SK-N-MC (cell line): Measurements from ENCODE around the gene HNRNPAB.
"Not testable (repeated sequence)": the region's sequence is repeated elsewhere in the genome, so short reads cannot be mapped to it uniquely, and the experiment has no call there.

ENCODE experiments used
- DNase-seq: peaks from one replicate; pipeline ENCODE4 v3.0.0-alpha.2; 2011; ENCODE audit warnings: low read depth, low spot score
- H3K27ac ChIP-seq: fragments of 200-600 bp; sonication (generic); 2 replicates; pipeline ENCODE4 v1.5.1; 2016; ENCODE audit warnings: mixed run types
- H3K36me3 ChIP-seq: fragments of 200-600 bp; sonication (generic); 2 replicates; pipeline ENCODE4 v1.6.1; 2017; ENCODE audit warnings: antibody characterized with exemption, low read length, mixed read lengths; ENCODE audit not compliant: insufficient read depth
- H3K4me3 ChIP-seq: fragments of 200-600 bp; sonication (generic); 2 replicates; pipeline ENCODE4 v1.5.1; 2016
- H3K9ac ChIP-seq: fragments of 200-600 bp; sonication (generic); 2 replicates; pipeline ENCODE4 v1.8.0; 2017; ENCODE audit warnings: mixed run types, mixed read lengths; ENCODE audit not compliant: insufficient read length
- H3K9me3 ChIP-seq: fragments of 200-600 bp; sonication (generic); 2 replicates; pipeline ENCODE4 v1.6.1; 2017; ENCODE audit warnings: low read depth, mild to moderate bottlenecking, antibody characterized with exemption, low read length, moderate library complexity, mixed read lengths
- EZH2 ChIP-seq: fragments of 200-600 bp; sonication (generic); IDR thresholded peaks from one replicate; pipeline ENCODE4 v1.6.1; 2017; ENCODE audit warnings: antibody characterized with exemption
- FOXP2 ChIP-seq: optimal IDR thresholded peaks from 2 replicates; pipeline ENCODE3; 2011; ENCODE audit warnings: mild to moderate bottlenecking, moderate library complexity; ENCODE audit not compliant: insufficient read depth; ENCODE audit errors: extremely low read length, control extremely low read depth
- POLR2AphosphoS5 ChIP-seq: IDR thresholded peaks from 2 replicates; pipeline ENCODE4 v1.6.1; 2012; ENCODE audit warnings: mild to moderate bottlenecking, low read depth, low read length, borderline replicate concordance

HNRNPAB gene

DNA sequence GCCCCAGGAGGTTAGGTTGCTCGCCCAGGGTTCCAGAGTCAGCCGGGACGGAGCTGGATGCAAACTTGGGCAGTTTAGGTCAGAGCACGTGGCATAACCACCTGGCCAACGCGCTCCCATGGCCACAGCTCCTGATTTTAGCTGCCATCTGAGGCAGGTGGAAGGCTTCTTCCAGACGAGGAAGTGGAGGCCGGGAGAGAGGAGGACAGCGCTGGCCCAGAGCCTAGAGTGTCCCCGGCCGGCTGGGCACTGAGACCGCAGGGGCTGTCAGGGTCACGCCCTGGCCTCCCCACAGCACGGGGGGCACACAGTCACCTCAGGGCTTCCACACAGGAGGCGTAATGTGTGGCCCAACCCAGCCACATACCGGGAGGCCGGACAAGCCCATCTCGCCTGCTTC, 44.4 kb downstream of the HNRNPAB start:
- no peak overlapping the region for H3K9ac ChIP-seq
- TF ChIP-seq EZH2 (no peak), FOXP2 (no peak), POLR2AphosphoS5 (no peak)
- no peaks in the 10 kb centered on the region for H3K9me3 ChIP-seq
- H3K4me3 ChIP-seq: no peak overlapping the region
- H3K27ac ChIP-seq: no peak overlapping the region
- no peak for DNase-seq
- no peaks in the 10 kb centered on the region for H3K36me3 ChIP-seq

- Histone ChIP-seq H3K27ac (no peak overlapping the region), H3K4me3 (no peak overlapping the region), H3K9ac (no peak overlapping the region), H3K36me3 (no peaks in the 10 kb centered on the region), H3K9me3 (no peaks in the 10 kb centered on the region)
- DNase-seq: no peak
- TF ChIP-seq FOXP2 (no peak), EZH2 (no peak), POLR2AphosphoS5 (no peak)
These were observed 45.1 kb downstream of the HNRNPAB start for GRCh38 chr5:178249191-178249989.

DNA sequence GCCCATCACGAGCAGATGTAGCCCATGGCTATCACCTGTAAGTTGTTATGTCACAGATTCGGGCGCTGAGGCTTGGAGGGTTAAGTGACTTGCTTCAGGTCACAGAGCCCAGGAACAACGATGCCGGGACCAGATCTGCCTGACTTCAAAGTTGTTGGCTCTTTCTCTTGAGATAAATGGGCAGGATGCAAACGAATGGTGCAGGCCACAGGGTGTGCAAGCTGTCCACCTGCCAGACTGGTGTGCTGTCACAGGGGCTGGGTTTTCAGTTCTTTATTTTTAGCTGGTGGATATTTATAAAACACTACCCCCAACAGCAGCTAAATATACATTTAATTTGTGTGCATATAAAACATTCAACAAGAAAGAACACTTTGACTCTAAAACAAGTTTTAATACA, 45.9 kb downstream of the HNRNPAB start:
- H3K4me3 ChIP-seq: no peak overlapping the region
- no peak overlapping the region for H3K27ac ChIP-seq
- no peaks in the 10 kb centered on the region for H3K36me3 ChIP-seq
- H3K9ac ChIP-seq: no peak overlapping the region
- no peaks in the 10 kb centered on the region for H3K9me3 ChIP-seq
- TF ChIP-seq POLR2AphosphoS5 (no peak), FOXP2 (no peak), EZH2 (no peak)
- DNase-seq: no peak

GRCh38 chr5:178252258-178252657, 47.9 kb downstream of the HNRNPAB start:
- no peak for DNase-seq
- H3K4me3 ChIP-seq: no peak overlapping the region
- no peaks in the 10 kb centered on the region for H3K36me3 ChIP-seq
- no peak overlapping the region for H3K27ac ChIP-seq
- H3K9ac ChIP-seq: no peak overlapping the region
- TF ChIP-seq FOXP2 (no peak), POLR2AphosphoS5 (no peak), EZH2 (no peak)
- no peaks in the 10 kb centered on the region for H3K9me3 ChIP-seq

DNA sequence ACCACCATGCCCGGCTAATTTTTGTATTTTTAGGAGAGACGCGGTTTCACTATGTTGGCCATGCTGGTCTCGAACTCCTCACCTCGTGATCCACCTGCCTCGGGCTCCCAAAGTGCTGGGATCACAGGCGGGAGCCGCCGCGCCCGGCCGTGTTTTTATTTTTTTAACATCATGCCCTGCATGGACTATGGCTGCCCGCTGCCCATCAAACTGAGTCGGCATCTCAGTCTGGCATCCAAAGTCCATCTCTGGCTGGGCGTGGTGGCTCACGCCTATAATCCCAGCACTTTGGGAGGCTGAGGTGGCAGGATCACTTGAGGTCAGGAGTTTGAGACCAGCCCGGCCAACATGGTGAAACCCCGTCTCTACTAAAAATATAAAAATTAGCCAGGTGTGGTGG, 49.3 kb downstream of the HNRNPAB start:
- not testable (repeated sequence) for H3K9ac ChIP-seq, DNase-seq, H3K36me3 ChIP-seq, H3K4me3 ChIP-seq, H3K9me3 ChIP-seq, H3K27ac ChIP-seq

GRCh38 chr5:178256746-178257145, 52.4 kb downstream of the HNRNPAB start:
- TF ChIP-seq POLR2AphosphoS5 (no peak), EZH2 (no peak), FOXP2 (no peak)
- no peaks in the 10 kb centered on the region for H3K36me3 ChIP-seq
- H3K27ac ChIP-seq: no peak overlapping the region
- no peak for DNase-seq
- no peak overlapping the region for H3K9ac ChIP-seq
- H3K9me3 ChIP-seq: no peaks in the 10 kb centered on the region
- H3K4me3 ChIP-seq: no peak overlapping the region

DNA sequence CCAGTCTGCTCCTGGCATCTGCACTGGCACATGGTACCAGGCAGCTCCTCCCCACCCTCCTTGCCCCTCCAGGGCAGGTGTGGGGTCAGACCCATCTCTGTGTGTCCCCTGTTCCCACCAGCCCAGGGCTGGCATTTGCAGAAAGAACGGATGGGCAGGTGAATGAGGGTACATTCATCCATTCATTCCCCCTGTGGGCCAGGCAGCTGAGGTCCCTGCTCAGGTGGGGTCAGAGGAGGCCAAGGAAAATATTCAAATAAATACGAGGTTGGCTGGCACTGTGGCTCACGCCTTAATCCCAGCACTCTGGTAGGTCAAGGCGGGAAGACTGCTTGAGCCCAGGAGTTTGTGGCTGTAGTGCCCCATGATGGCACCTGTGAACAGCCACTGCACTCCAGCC, 53.3 kb downstream of the HNRNPAB start:
- no peak overlapping the region for H3K4me3 ChIP-seq
- no peak for TF ChIP-seq FOXP2
- TF ChIP-seq POLR2AphosphoS5: no peak
- TF ChIP-seq EZH2: no peak
- H3K27ac ChIP-seq: no peak overlapping the region
- no peaks in the 10 kb centered on the region for H3K36me3 ChIP-seq
- H3K9me3 ChIP-seq: no peaks in the 10 kb centered on the region
- H3K9ac ChIP-seq: no peak overlapping the region
- DNase-seq: no peak

DNA sequence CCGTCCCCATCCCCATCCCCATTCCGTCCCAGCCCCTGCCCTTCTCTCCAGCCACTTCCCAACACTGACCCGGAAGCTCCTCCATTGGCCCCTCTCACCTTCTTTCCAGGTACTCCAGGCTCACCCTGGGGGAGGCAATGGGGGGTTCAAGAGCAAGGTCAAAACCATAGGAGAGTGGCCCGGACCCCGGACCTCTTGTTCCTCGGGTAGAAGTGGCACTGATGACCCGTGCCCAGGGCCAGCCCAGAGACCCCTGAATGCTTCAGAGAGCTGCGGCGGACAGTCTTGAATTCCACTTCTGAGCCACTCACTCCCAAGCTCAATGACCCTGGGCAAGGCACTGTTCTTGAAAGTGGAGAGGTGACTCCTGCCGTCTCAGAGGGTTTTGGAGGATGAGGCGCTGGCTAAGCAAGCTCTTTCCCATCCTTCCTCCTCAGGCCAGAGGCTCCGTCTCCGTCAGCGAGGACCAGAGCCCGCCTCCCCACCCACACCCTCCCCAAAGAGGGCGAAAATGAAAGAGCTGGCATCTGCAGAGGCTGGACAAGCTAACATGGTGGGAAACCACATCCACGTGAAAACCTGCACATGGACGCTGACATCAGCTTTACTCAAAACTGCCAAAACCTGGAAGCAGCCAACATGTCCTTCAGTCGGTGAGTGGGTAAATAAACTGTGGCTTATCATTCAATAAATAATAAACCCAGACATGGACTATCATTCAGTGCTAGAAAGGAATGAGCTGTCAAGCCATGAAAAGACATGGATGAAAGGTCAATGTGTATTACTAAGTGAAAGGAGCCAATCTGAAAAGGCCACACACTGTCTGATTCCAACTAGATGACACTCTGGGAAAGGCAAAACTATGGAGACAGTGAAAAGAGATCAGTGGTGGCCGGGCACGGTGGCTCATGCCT, 55.5 kb downstream of the HNRNPAB start:
- Histone ChIP-seq H3K4me3 (no peak overlapping the region), H3K9me3 (no peaks in the 10 kb centered on the region), H3K9ac (no peak overlapping the region), H3K27ac (no peak overlapping the region), H3K36me3 (no peaks in the 10 kb centered on the region)
- TF ChIP-seq FOXP2: no peak
- no peak for TF ChIP-seq POLR2AphosphoS5
- TF ChIP-seq EZH2: no peak
- no peak for DNase-seq
